Midbrain (tissue), 1 donor: Measurements from ENCODE around the gene USP10.
"Not testable (repeated sequence)": the region's sequence is repeated elsewhere in the genome, so short reads cannot be mapped to it uniquely, and the experiment has no call there.

Experiments
- DNase-seq: peaks from one replicate; lab custom pipeline; 2025; lab: John Stamatoyannopoulos, UW

The USP10 gene

GRCh38 chr16:84673203-84673535, 26.6 kb upstream of the USP10 start:
- no peak for DNase-seq

- no peak for DNase-seq
Observed at GRCh38 chr16:84673561-84673960, 26.2 kb upstream of the USP10 start.

DNA sequence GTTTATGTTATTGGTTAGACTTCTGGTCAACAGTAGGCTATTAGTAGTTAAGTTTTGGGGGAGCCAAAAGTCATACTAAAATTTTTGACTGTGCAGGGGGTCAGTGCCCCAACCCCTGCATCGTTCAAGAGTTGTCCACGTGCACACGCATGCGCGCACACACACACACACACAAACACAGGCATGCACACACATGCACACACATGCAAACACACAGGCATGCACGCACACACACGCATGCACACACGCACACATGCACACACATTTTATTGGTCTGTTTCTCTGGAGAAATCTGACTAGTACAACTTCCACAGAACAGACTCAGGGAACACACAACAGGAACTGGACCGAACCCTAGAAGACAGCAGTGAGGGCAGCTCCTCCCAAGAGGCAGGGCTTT, 24.4 kb upstream of the USP10 start:
- DNase-seq, result no peak

DNA sequence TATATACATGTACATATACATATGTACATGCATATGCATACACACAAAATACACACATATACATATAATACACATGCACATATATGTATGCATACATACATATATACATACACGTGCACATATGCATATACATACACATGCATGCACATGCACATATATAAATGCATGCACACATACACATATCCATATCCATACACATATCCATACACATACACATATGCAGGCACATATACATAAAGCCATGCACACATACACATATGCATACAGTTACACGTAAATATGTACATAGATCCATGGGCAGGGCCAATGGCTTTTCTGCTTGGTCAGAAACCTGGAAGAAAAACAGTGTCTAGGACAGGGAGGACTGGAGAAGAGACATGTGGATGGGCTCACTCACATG, 23.9 kb upstream of the USP10 start:
- no peak for DNase-seq

- DNase-seq, result no peak
Observed at GRCh38 chr16:84677017-84677803, 22.6 kb upstream of the USP10 start.

- no peak for DNase-seq
Observed at GRCh38 chr16:84677849-84678248, 22.0 kb upstream of the USP10 start.

GRCh38 chr16:84678541-84678940, 21.3 kb upstream of the USP10 start:
- DNase-seq, result no peak

DNA sequence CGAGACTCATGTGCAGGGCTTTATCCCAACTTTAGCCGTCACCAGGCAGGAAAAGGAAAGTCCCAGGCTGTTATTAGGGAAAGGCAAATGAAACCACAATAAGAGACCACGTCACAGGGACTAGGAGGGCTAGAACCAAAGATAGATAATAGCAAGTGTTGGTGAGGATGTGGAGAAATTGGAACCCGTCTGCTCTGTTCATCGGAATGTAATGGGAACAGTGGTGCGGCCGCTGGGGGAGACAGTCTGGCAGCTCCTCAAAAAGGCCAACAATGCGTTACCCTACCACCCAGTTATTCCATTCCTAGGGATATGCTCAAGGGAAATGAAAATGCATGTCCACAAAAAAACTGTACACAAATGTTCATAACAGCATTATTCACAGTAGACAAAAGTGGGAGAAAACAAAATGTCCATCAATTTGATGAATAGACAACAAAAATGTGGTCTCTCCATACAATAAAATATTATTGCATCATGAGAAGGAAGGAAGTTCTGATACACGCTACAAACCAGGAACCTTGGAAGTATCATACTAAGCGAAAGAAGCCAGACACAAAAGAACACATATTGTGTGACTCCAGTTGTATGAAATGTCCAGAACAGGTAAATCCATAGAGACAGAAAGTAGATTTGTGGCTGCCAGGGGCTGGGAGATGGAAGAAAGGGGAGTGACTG, 19.5 kb upstream of the USP10 start:
- DNase-seq, result no peak

- no peak for DNase-seq
Observed at GRCh38 chr16:84680843-84681629, 18.8 kb upstream of the USP10 start.

DNA sequence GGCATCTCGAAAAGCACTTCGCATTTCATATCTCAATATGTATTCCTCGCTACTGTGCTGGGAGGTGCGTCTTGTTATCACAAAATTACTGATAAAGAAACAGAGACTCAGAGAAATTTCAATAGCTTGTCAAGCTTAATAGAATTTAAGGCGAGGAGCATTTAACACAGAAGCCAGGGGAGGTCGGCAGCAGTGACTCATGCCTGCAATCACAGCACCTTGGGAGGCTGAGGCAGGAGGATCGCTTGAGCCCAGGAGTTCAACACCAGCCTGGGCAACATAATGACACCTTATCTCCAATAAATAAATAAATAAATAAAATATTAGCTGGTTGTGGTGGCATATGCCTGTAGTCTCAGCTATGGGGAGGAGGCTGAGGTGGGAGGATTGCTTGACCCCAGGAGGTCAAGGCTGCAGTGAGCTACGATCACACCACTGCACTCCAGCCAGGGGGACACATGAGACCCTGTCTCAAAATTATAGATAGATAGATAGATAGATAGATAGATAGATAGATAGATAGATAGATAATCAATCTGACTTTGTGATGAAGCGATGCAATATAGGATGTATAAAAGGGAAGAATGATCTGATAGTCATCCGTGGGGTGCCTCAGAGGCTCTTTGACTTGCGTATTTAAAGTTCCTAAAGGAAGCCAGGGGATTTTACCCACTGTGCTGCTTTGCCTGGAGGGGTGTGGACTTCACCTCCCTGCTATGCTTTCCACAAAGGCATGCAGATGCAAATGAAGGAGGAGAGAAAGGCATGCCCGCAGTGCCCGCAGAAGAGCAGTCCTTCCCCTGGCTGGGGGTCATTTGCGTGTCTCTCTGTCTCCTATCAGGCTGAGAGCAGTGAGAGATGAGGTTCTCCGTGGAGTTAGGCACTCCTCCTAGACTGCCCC, 15.9 kb upstream of the USP10 start:
- no peak for DNase-seq

- no peak for DNase-seq
Observed at GRCh38 chr16:84684592-84684965, 15.2 kb upstream of the USP10 start.

DNA sequence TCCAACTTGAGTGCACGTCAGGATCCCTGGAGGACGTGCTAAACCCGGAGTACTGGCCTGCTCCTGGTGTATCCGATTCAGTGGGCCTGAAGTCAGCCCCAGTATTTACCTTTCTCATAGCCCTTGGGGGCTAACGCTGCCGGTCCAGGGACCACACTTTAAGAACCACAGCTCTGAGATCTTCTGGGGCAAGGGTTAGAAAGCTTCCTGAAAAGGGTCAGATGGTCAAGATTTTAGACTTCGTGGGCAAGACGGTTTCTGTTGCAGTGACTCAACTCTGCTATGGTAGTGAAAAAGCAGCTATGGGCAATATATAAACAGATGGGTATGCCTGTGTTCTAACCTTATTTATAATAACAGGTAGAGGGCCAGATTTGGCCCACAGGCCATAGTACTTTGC, 14.6 kb upstream of the USP10 start:
- no peak for DNase-seq

- DNase-seq, result no peak
Observed at GRCh38 chr16:84686707-84687298, 13.0 kb upstream of the USP10 start.

DNA sequence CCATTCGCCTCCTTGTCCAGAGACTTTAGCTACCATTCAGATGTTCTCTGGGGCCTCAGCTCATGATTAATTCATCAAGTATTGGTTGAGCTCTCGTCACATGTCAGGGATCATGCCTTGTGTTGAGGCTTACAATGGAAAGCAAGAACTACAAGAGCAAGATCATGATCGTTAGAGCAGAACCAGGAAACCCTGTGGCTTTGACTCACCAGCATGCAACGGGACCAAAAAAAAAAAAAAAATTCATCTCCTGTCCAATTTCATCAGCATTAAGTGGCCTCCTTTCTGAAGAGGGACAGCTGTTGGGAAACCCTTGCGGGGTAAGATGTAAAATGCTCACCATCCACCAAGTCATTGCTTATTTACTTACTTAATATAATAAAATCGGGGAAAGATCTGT, 12.1 kb upstream of the USP10 start:
- DNase-seq, result no peak

GRCh38 chr16:84688163-84688562, 11.6 kb upstream of the USP10 start:
- DNase-seq, result not testable (repeated sequence)

GRCh38 chr16:84689111-84689510, 10.7 kb upstream of the USP10 start:
- DNase-seq, result no peak

- DNase-seq, result no peak
Observed at GRCh38 chr16:84690088-84690819, 9.5 kb upstream of the USP10 start.

GRCh38 chr16:84692451-84693214, 7.2 kb upstream of the USP10 start:
- DNase-seq, result no peak

DNA sequence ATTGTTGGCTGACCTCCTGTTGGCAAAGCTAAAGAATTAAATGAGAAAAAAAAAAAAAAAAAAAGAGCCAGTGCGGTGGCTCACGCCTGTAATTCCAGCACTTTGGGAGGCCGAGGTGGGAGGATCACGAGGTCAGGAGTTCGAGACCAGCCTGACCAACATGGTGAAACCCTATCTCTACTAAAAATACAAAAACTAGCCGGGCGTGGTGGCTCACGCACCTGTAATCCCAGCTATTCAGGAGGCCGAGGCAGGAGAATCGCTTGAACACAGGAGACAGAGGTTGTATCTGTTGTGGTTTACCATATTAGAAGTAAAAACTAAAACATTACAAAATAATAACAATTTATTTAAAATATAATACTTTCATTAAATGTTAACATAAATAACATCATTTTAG, 5.9 kb upstream of the USP10 start:
- not testable (repeated sequence) for DNase-seq

DNA sequence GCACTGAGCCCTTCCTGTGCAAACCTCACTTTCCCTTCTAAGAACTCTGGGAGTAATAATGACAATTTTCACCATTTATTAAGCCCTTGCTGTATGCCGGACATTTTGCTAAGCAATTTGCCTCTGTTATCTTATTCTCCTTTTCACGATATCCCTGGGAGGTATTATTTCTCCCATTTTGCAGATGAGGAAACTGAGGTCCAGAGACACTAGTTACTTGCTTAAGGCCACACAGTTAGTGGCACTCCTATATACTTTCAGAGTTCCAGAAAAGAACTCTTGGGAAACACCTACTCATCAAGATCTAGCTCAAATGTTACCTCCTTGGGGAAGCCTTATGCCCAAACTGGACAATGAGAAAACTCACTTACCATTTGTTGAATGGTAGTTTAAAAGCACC, 4.8 kb upstream of the USP10 start:
- DNase-seq, result no peak
